Activated naive CD8-positive, alpha-beta T cell treated with anti-CD3 and anti-CD28 coated beads for 36 hours (primary cell): ENCODE measurements around the gene PRKRA. TPM values are rescaled to one million over a fixed set of nuclear protein-coding genes. Genes with fewer than 3 reads are reported as not detected.
"Not testable (repeated sequence)": the region's sequence is repeated elsewhere in the genome, so short reads cannot be mapped to it uniquely, and the experiment has no call there.

Experiments used
- DNase-seq: peaks from one replicate; pipeline ENCODE4 v3.0.0; 2021
- H3K27ac Mint-ChIP-seq: one replicate; pipeline ENCODE4 v1.8.0; 2022; ENCODE audit warnings: mild to moderate bottlenecking, moderate library complexity, mixed read lengths
- H3K27me3 Mint-ChIP-seq: one replicate; pipeline ENCODE4 v1.8.0; 2022; ENCODE audit warnings: mild to moderate bottlenecking, mixed read lengths
- H3K36me3 Mint-ChIP-seq: one replicate; pipeline ENCODE4 v1.8.0; 2021; ENCODE audit warnings: mild to moderate bottlenecking, mixed read lengths
- H3K4me1 Mint-ChIP-seq: one replicate; pipeline ENCODE4 v1.8.0; 2021; ENCODE audit warnings: mixed read lengths
- H3K4me3 Mint-ChIP-seq: one replicate; pipeline ENCODE4 v1.8.0; 2022; ENCODE audit warnings: mild to moderate bottlenecking, moderate library complexity, mixed read lengths
- H3K9me3 Mint-ChIP-seq: one replicate; pipeline ENCODE4 v1.8.0; 2022; ENCODE audit warnings: mixed read lengths
- total RNA-seq, 2 experiments: library from RNA; stranded (reverse); gene quantifications; one replicate each; pipeline ENCODE4 v1.2.3, GENCODE V29; 2021

Gene PRKRA
- total RNA-seq, 2 experiments from 2014 or later, result 64.7 to 66.1 TPM

GRCh38 chr2:178412453-178412852, 38.5 kb downstream of the PRKRA start:
- not testable (repeated sequence) for H3K27me3 Mint-ChIP-seq, DNase-seq, H3K36me3 Mint-ChIP-seq, H3K4me1 Mint-ChIP-seq, H3K27ac Mint-ChIP-seq, H3K4me3 Mint-ChIP-seq, H3K9me3 Mint-ChIP-seq

- no peaks in the 10 kb centered on the region for H3K9me3 Mint-ChIP-seq
- peaks cover 5% of the 10 kb centered on the region for H3K36me3 Mint-ChIP-seq
- peaks cover 9% of the 10 kb centered on the region for H3K4me1 Mint-ChIP-seq
- H3K27me3 Mint-ChIP-seq, result no peaks in the 10 kb centered on the region
- DNase-seq, result no peak
- H3K4me3 Mint-ChIP-seq, result no peak overlapping the region
- no peak overlapping the region for H3K27ac Mint-ChIP-seq
These were observed 38.9 kb downstream of the PRKRA start for GRCh38 chr2:178412047-178412446.

GRCh38 chr2:178409261-178409660, 41.7 kb downstream of the PRKRA start:
- DNase-seq, result no peak
- Mint-ChIP-seq H3K4me3 (no peak overlapping the region), H3K9me3 (no peaks in the 10 kb centered on the region), H3K36me3 (no peaks in the 10 kb centered on the region), H3K4me1 (peaks cover 3% of the 10 kb centered on the region), H3K27ac (no peak overlapping the region), H3K27me3 (no peaks in the 10 kb centered on the region)

DNA sequence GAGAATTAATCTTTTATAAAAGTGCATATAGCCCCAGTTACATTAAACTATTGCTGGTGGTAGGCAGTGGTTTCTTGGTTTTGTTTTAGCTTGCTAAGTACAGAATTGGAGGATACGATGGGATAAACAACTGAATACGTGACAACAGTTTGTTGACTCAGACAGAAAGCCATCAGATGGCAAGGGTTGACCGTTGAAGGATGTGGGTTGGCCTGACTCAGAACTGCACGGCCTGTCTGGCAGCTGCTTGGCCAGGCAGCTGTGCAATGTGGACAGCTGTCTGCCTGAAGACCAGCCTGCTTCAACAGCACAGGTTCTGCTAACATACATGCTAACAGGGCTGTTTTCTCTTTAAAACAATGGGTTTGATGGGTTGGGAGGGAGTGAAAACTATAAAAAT, 46.6 kb downstream of the PRKRA start:
- peaks cover 8% of the 10 kb centered on the region for H3K4me1 Mint-ChIP-seq
- peaks cover 3% of the 10 kb centered on the region for H3K27me3 Mint-ChIP-seq
- no peaks in the 10 kb centered on the region for H3K36me3 Mint-ChIP-seq
- no peak overlapping the region for H3K27ac Mint-ChIP-seq
- H3K9me3 Mint-ChIP-seq, result no peaks in the 10 kb centered on the region
- DNase-seq, result no peak
- no peak overlapping the region for H3K4me3 Mint-ChIP-seq

GRCh38 chr2:178403671-178404306, 47.2 kb downstream of the PRKRA start:
- DNase-seq, result no peak
- H3K36me3 Mint-ChIP-seq, result no peaks in the 10 kb centered on the region
- peaks cover 8% of the 10 kb centered on the region for H3K4me1 Mint-ChIP-seq
- H3K27me3 Mint-ChIP-seq, result peaks cover 3% of the 10 kb centered on the region
- no peaks in the 10 kb centered on the region for H3K9me3 Mint-ChIP-seq
- H3K4me3 Mint-ChIP-seq, result no peak overlapping the region
- H3K27ac Mint-ChIP-seq, result no peak overlapping the region

DNA sequence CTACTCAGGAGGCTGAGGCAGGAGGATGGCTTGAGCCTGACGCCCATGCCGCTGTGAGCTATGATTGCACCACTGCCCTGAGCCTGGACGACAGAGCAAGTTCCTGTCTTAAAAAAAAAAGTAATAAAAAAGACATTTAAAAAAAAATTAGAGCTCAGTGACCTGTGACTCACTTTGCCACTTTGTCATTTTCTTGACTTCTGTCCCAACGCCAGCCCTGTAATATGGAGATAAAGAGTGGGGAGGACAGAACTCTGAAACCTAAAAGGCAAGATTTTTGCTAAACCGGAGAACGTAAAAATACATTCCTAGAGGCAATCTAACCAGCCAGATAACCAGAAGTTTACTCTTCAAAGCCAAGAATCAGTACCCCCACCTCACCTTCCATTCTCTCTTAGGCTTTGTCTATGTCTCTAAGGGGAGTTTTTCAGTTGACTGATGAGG, 49.0 kb downstream of the PRKRA start:
- Mint-ChIP-seq H3K27ac (no peak overlapping the region), H3K36me3 (no peaks in the 10 kb centered on the region), H3K4me3 (no peak overlapping the region), H3K4me1 (peaks cover 8% of the 10 kb centered on the region), H3K9me3 (no peaks in the 10 kb centered on the region), H3K27me3 (peaks cover 3% of the 10 kb centered on the region)
- no peak for DNase-seq

DNA sequence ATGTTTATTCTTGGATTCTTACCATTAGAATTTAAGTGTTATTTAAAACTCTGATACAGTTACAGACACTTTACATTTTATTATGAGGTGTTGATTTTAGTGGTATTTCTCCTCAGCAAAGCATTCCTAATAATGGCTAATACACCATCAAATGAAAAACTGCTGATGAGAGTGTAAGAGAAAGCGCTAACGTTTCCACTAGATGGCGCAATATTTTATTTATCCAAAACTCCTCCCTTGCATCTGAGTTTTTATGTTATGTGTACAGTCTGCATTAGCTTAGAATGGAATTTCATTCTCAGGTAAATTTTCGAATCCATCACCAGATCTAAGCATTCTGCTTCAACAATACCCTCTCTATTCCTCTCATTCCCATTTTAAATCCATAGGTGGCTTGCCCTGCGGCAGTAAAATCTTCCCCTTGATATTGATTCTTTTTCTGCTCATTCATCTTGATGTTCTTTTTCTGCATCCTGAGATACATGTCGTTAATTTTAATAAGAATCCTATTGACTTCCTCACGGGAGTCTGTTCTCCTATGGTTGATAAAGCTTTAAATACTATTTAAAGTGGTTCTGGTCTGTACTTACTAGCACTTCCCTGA, 53.9 kb downstream of the PRKRA start:
- H3K4me1 Mint-ChIP-seq, result no peaks in the 10 kb centered on the region
- H3K4me3 Mint-ChIP-seq, result no peak overlapping the region
- DNase-seq, result no peak
- no peaks in the 10 kb centered on the region for H3K27me3 Mint-ChIP-seq
- no peaks in the 10 kb centered on the region for H3K9me3 Mint-ChIP-seq
- no peaks in the 10 kb centered on the region for H3K36me3 Mint-ChIP-seq
- H3K27ac Mint-ChIP-seq, result no peak overlapping the region

DNA sequence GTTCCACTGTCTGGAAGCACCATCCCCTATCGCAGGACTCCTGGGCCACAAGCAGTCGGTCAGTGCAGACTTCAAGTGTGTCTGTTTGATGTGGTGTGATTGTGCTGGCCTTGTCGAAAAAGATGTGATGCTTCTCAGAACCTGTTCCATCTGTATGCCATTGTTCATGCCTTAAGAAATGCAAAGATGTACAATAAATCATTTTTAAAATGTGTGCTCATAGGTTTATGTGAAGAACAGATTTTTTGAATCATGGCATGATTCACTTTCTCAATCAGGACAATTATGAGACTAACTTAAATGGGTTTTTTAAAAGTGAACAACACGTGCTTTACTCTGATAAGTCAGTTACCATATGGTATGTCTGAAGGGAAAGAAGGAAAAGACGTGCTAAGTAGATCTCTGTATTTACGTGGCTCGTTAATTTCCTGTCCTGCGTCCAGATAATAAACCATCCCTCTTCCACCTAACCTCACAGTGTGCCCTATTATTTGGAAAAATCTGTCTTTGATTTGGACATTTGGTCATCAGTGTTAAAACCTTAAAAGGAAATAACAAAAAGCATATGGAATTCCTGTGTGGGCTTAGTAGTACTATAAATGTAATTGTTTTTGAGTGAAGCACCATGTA, 54.9 kb downstream of the PRKRA start:
- H3K9me3 Mint-ChIP-seq, result no peaks in the 10 kb centered on the region
- no peaks in the 10 kb centered on the region for H3K36me3 Mint-ChIP-seq
- DNase-seq, result no peak
- no peak overlapping the region for H3K27ac Mint-ChIP-seq
- H3K4me3 Mint-ChIP-seq, result no peak overlapping the region
- H3K27me3 Mint-ChIP-seq, result no peaks in the 10 kb centered on the region
- H3K4me1 Mint-ChIP-seq, result no peaks in the 10 kb centered on the region

GRCh38 chr2:178395295-178395694, 55.7 kb downstream of the PRKRA start:
- no peak overlapping the region for H3K4me3 Mint-ChIP-seq
- no peaks in the 10 kb centered on the region for H3K4me1 Mint-ChIP-seq
- no peaks in the 10 kb centered on the region for H3K27me3 Mint-ChIP-seq
- no peaks in the 10 kb centered on the region for H3K36me3 Mint-ChIP-seq
- H3K9me3 Mint-ChIP-seq, result no peaks in the 10 kb centered on the region
- no peak for DNase-seq
- no peak overlapping the region for H3K27ac Mint-ChIP-seq

- no peak overlapping the region for H3K27ac Mint-ChIP-seq
- H3K36me3 Mint-ChIP-seq, result no peaks in the 10 kb centered on the region
- no peak overlapping the region for H3K4me3 Mint-ChIP-seq
These were observed 56.1 kb downstream of the PRKRA start for GRCh38 chr2:178394859-178395258.

DNA sequence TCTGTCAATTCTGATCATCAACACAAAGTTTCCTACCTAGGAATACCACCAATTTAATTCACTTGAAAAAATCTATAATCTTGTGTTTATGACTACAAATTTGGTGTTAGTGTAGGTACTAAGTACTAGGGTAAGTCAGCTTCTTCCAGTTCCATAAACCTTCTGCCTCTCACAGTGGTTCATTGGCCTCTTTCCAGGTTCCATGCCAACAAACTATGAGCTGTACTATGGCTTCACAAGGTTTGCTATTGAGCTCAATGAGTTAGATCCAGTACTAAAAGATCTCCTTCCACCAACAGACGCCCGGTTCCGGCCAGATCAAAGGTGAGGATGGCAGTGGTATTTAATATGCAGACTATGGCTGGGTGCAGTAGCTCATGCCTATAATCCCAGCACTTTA, 58.8 kb downstream of the PRKRA start:
- DNase-seq, result no peak
- no peaks in the 10 kb centered on the region for H3K27me3 Mint-ChIP-seq

More at GRCh38 chr2:178394859-178395258, 56.1 kb downstream of the PRKRA start:
- no peak for DNase-seq
- no peaks in the 10 kb centered on the region for H3K27me3 Mint-ChIP-seq
- no peaks in the 10 kb centered on the region for H3K9me3 Mint-ChIP-seq
- H3K4me1 Mint-ChIP-seq, result no peaks in the 10 kb centered on the region

DNA sequence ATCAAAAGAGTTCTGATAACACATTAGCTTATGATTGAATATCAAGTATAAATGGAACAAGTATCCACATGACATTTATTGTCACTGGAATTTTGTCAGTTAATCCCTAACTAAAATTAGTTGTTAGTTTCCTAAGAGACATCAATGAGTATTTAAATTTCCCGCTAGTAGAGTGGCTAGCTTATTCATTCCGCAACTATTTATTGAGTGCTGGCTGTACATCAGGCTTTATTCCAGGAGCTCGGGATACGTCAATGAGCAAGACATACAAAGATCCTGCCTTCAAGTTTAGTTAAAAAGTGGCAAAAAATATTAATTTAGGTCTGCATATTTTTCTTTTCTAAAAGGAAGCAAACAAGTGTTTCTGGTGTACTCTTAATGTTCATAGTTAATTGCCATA, 59.3 kb downstream of the PRKRA start:
- Mint-ChIP-seq H3K4me3 (no peak overlapping the region), H3K9me3 (no peaks in the 10 kb centered on the region), H3K27me3 (no peaks in the 10 kb centered on the region), H3K36me3 (no peaks in the 10 kb centered on the region), H3K27ac (no peak overlapping the region), H3K4me1 (peaks cover 3% of the 10 kb centered on the region)
- no peak for DNase-seq

More for the DNA sequence above, 58.8 kb downstream of the PRKRA start:
- H3K9me3 Mint-ChIP-seq, result no peaks in the 10 kb centered on the region
- no peak overlapping the region for H3K4me3 Mint-ChIP-seq
- no peak overlapping the region for H3K27ac Mint-ChIP-seq
- no peaks in the 10 kb centered on the region for H3K36me3 Mint-ChIP-seq
- H3K4me1 Mint-ChIP-seq, result peaks cover under 1% of the 10 kb centered on the region

DNA sequence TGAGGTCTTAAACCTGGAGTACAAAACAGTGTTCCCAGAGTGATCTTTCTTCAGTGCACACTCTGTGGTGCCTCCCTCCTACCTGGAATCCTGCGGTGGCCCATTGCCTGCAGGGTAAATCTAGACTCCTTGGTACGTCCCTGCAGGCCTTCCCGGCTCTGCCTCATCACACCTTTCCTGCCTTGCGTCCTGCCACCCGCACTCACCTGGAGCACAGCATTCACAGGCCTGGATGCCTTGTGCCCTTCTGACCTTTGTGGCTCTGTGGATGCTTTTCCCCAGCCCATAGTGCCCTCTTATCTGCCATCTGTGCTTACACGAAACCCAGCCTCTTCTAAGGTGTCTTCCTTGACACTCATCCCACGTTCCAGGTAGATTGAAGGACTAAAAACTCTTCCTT, 62.7 kb downstream of the PRKRA start:
- Mint-ChIP-seq H3K27me3 (no peaks in the 10 kb centered on the region), H3K4me3 (no peak overlapping the region), H3K4me1 (peaks cover 3% of the 10 kb centered on the region), H3K9me3 (no peaks in the 10 kb centered on the region), H3K36me3 (no peaks in the 10 kb centered on the region), H3K27ac (no peak overlapping the region)
- no peak for DNase-seq

- no peak overlapping the region for H3K27ac Mint-ChIP-seq
These were observed 63.9 kb downstream of the PRKRA start for GRCh38 chr2:178386986-178387597.

GRCh38 chr2:178385595-178386148, 65.3 kb downstream of the PRKRA start:
- Mint-ChIP-seq H3K4me1 (peaks cover 3% of the 10 kb centered on the region), H3K9me3 (no peaks in the 10 kb centered on the region), H3K27ac (no peak overlapping the region)

More at GRCh38 chr2:178386986-178387597, 63.9 kb downstream of the PRKRA start:
- peaks cover 4% of the 10 kb centered on the region for H3K27me3 Mint-ChIP-seq
- peaks cover 3% of the 10 kb centered on the region for H3K4me1 Mint-ChIP-seq
- H3K36me3 Mint-ChIP-seq, result no peaks in the 10 kb centered on the region
- DNase-seq, result no peak
- no peaks in the 10 kb centered on the region for H3K9me3 Mint-ChIP-seq
- no peak overlapping the region for H3K4me3 Mint-ChIP-seq

More at GRCh38 chr2:178385595-178386148, 65.3 kb downstream of the PRKRA start:
- H3K4me3 Mint-ChIP-seq, result no peak overlapping the region
- DNase-seq, result no peak
- peaks cover 8% of the 10 kb centered on the region for H3K27me3 Mint-ChIP-seq
- H3K36me3 Mint-ChIP-seq, result no peaks in the 10 kb centered on the region
